GM19099 (cell line): ENCODE measurements around the gene SPN.

ENCODE experiments used
- POLR2A ChIP-seq: IDR thresholded peaks from 3 replicates; pipeline ENCODE4 v1.6.1; 2011; ENCODE audit warnings: low read depth; ENCODE audit not compliant: insufficient read length; ENCODE audit errors: extremely low read depth

Gene SPN, protein sequence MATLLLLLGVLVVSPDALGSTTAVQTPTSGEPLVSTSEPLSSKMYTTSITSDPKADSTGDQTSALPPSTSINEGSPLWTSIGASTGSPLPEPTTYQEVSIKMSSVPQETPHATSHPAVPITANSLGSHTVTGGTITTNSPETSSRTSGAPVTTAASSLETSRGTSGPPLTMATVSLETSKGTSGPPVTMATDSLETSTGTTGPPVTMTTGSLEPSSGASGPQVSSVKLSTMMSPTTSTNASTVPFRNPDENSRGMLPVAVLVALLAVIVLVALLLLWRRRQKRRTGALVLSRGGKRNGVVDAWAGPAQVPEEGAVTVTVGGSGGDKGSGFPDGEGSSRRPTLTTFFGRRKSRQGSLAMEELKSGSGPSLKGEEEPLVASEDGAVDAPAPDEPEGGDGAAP

DNA sequence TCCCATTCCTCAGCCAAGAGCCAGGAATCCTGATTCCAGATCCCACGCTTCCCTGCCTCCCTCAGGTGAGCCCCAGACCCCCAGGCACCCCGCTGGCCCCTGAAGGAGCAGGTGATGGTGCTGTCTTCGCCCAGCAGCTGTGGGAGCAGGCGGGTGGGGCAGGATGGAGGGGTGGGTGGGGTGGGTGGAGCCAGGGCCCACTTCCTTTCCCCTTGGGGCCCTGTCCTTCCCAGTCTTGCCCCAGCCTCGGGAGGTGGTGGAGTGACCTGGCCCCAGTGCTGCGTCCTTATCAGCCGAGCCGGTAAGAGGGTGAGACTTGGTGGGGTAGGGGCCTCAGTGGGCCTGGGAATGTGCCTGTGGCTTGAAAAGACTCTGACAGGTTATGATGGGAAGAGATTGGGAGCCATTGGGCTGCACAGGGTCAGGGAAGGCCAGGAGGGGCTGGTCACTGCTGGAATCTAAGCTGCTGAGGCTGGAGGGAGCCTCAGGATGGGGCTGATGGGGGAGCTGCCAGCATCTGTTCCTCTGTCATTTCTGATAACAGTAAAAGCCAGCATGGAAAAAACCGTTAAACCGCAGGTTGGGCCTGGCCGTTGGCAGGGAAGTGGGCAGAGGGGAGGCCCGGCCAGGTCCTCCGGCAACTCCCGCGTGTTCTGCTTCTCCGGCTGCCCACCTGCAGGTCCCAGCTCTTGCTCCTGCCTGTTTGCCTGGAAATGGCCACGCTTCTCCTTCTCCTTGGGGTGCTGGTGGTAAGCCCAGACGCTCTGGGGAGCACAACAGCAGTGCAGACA is at the start of gene SPN:
TSS of gene SPN (plus strand) at position 232 of the 791 bp plus-strand sequence. CDS start at position 714, 482 bp downstream.
- TF ChIP-seq POLR2A, result peak; percentile 80

DNA sequence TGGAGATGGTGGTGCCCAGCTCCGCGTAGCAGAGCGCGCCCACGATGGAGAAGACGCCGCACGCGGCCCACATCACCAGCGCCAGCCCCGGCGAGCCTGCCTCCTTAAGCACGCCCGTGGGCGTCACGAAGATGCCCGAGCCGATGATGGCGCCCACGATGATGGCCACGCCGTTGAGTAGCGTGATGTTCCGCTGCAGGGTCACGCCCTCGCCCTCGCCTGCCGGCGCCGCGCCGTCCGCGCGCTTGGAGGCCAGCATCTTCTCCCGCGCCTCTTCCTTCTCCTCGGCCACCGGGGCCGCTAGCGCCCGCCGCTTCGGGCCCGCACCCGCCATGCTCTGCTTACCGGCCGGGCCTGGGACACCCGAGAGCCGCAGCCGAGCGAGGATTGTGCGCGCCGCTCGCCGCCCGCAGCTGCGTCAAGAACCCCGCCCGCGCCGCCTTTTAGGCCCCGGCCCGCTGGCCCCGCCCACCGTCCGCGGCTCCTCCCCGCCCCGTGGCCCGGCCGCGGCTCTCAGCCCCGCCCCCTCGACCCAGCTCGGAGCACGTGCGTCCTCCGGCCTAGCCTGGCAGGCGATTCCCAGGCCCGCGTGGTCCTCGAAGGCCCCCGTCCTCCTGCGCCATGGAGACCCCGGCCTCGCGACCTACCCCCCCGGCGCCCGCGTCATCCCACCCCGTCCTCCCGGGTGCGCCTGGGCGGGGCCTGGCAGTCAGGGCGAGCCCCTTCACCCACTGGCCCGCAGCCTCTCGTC is 49.6 kb upstream of the SPN start:
- peak; percentile 96 for TF ChIP-seq POLR2A

DNA sequence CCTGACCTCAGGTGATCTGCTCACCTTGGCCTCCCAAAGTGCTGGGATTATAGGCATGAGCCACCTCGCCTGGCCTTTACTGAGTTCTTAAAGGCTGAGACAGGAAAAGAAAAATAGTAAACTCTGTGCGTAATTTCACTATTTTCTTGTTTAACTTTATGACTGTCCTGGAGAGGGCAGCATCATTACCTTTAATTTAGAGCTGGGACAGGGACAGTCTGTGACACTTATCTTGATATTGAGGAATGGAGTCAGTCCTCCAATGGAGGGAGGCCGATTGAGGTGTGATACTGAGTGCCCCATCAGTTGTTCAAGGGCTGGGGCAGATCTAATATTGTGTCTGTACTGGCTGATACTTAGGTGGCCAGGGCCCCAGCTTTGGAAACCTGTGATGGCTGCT is 21.5 kb upstream of the SPN start:
- TF ChIP-seq POLR2A, result no peak

DNA sequence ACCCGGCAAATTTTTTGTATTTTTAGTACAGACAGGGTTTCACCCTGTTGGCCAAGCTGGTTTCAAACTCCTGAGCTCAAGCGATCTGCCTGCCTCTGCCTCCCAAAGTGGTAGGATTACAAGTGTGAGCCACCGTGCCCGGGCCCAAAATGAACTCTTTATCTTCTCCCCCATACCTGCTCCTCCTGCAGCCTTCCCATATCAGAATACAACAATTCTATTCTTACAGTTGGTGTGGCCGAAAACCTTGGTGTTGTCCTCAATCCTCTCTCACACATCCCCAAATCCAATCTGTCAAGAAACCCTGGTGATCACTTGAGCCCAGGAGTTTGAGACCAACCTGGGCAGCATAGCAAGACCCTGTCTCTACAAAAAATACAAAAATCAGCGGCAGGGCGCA is 19.5 kb upstream of the SPN start:
- TF ChIP-seq POLR2A, result no peak

DNA sequence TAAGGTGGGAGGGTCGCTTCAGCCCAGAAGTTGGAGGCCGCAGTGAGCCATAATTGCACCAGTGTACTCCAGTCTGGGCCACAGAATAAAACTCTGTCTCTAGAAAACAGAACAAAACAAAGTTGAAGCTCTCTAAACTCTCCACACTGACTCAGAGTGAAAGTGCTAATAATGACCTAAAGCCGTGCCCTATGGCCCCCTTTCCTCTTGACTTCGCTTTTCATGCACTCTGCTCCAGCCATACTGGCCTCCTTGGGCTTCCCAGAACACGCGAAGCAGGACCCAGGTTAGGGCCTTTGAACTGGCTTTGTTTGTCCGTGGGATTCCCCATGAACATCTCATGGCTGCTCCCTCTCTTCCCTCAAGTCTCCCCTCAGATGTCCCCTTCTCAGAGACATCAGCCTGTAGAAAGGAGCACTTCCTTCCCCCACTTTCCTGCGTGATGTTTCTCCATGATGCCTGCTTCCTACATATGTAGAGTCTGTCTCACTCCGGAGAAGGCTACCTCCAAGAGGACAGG is 18.6 kb upstream of the SPN start:
- peak; percentile 44 for TF ChIP-seq POLR2A

DNA sequence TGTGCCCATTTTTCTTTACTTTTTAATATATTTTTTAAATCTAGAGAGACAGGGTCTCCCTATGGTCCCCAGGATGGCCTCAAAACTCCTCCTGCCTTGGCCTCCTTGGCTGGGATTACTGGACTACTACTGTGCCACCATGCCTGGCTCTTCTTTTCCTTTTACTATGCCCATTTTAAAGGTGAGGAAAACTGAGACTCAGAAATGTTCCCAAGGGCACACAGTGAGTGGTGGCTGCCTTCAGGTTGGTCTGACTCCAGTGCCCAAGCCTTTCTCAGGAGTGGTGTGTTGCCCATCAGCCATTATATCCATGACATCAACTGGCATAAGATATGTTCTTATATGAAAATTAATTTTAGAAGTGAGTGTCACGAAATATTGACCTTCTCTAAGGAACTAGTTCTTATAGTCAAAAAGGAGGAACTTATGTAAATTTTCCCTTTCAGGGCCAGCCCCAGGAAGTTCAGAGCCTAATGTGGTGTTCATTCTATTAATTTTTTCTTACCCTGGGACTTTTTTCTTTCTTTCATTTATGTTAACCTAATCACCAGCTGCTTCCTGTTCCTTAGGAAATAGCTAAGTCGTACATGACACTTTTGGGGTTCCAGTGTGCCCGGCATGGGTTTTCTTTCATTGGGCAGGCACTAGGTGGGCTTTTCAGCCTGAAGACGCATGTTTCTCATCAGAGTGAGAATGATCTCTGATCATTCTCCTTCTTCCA is 17.9 kb upstream of the SPN start:
- no peak for TF ChIP-seq POLR2A

DNA sequence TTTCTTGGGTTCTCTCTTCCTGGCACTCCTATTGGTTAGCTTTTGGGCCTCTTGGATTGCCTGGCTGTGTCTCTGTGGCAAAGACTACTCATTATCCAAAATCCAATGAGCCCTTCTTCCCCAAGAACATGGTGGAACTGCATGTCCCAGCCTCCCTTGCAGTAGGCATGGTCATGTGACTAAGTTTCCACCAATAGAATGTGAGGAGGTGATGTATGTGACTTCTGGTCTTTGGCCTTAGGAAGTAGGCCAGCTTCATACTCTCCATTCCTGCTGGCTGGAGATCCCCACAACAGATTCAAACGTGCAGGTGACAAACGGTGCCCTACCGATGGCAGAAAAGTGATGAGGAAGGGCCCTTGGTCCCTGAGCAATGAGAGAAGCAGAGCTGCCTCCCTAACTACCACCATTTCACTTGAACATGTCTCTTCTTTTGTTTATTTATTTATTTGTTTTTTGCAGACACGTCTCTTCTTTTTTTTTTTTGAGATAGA is 17.3 kb upstream of the SPN start:
- peak; percentile 49 for TF ChIP-seq POLR2A

DNA sequence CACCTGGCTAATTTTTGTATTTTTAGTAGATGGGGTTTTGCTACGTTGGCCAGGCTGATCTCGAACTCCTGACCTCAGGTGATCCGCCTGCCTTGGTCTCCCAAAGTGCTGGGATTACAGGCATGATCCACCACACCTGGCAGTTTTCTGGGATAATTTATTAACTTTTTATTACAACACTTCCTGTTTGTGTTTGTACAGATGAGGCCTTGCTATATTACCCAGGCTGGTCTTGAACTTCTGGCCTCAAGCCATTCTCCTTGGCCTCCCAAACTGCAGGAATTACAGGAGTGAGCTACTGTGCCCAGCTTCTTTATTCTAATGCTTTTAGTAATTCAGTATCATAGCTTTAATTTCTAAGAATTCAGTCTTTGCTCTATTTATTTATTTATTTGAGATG is 16.1 kb upstream of the SPN start:
- TF ChIP-seq POLR2A, result no peak

DNA sequence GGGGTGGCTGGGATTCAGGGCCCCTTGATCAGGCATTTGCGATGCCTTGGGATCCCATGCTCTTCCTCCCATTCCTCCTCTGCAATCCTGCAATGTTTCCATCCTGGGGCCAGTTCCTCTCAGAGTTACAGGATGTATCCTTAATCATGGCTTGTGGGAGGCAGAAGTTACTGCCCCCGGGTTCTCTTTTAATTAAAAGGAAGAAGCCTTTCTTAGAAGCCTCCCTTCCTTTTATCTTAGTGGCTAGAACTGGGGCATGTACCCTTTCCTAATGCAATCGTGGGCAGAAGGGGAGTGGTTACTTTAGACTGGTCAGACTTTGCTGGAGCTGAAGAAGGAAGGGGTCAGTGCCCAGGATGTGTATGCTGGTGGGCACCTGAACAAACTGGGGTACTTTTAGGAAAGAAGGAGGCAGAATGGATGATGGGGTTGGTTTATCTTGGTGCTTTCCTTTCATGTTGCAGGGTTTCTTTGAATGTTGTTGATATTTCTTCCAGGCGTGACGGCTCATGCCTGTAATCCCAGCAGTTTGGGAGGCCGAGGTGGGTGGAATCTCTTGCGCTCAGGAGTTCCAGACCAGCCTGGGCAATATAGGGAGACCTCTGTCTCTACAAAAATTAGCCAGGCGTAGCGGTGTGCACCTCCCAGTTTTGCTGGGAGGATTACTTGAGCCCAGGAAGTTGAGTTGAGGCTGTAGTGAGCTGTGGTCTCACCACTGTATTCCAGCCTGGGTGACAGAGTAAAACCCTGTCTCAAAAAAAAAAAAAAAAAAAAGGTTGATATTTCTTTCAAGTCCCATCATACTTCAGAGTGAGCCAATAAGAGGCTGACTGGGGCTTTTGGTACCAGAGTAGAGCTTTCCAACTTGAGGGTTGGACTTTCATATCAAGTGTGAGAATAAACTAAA is 13.2 kb upstream of the SPN start:
- TF ChIP-seq POLR2A, result no peak

DNA sequence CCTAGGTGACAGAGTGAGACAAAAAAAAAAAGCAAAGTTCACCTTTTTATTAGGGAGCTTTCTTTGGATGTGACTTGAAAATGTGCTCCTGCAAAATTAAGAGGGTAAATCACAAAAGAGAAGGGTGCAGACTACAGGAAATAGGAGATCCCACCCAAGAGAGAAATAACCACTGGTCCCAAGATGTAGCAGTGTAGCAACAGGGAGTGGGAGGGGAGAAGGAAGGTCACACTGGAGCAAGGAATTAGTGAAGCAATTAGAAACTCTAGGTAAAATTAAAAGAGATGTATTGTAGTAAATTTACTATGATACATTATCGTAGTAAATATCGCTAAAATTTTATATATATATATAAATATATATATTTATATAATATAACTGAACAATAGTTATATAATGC is 12.3 kb upstream of the SPN start:
- TF ChIP-seq POLR2A, result no peak

DNA sequence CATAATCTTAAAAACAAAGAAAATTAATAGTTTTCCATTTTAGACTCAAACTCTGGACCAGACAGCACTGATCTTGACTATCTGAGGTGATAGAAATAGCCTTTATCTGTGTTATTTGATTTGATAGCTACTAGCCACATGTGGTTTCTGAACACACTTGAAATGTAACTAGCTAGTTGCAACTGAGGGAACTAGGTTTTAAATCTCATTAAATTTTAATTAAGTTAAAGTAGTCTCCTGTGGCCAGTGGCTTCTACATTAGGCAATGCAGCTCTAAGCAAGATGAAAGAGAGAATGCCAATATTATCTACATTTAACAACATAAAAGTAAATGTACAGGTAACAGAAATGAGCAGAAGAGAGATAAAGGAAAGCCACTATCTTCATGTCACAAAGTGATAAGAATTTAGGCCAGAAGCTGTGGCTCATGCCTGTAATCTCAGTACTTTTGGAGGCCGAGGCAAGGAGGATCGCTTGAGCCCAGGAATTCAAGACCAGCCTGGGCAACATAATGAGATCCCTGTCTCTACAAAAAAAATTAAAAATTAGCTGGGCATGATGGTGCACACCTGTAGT is 11.2 kb upstream of the SPN start:
- no peak for TF ChIP-seq POLR2A

DNA sequence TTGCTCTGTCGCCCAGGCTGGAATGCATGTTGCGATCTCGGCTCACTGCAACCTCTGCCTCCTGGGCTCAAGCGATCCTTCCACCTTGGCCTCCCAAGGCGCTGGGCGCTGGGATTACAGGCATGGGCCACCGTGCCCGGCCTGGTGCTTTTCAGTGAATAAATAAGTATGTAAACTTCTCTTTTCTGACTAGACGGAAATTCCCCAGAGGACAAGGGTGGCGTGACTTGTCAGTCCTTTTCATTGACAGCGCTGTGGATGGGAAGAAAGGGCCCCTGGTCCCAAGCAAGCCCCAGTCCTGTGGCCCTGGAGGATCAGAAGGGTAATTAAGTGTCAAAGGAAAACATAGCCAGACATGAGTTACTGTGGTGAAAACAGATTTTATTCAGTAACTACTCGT is 9.6 kb upstream of the SPN start:
- no peak for TF ChIP-seq POLR2A
